ENCODE results near the gene PUS10.

DNA sequence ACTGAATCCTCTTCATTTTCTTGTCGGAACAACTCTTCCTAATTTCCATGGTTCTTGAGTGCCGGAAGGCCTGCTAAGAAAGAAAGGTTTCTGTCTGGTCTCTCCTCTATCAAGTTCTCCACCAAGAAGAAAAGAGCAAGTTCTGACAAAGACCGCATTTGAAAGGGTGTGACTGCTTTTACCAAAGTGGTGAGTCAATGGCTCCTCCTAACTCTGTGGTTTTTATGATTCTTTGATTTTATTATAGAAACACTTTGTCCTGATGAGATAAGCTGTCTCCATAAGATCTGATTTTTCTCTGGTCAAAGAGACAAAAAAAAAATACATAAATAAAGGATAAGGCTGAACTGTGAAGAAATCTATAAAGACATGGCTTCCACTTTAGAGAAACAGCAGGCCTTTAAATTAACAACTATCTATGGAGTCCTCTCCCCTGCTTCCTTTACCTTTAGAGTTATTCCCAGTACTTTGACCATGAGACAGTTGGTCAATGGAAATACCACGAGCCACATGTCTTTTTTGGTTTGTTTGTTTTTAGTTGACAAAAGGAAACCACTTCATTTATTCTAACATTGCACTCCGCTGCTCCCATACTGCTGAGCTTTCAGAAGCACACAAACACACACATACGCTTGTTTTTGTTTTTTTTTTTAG is 69.0 kb downstream of the PUS10 start:
- TF ChIP-seq, protein P1, sequence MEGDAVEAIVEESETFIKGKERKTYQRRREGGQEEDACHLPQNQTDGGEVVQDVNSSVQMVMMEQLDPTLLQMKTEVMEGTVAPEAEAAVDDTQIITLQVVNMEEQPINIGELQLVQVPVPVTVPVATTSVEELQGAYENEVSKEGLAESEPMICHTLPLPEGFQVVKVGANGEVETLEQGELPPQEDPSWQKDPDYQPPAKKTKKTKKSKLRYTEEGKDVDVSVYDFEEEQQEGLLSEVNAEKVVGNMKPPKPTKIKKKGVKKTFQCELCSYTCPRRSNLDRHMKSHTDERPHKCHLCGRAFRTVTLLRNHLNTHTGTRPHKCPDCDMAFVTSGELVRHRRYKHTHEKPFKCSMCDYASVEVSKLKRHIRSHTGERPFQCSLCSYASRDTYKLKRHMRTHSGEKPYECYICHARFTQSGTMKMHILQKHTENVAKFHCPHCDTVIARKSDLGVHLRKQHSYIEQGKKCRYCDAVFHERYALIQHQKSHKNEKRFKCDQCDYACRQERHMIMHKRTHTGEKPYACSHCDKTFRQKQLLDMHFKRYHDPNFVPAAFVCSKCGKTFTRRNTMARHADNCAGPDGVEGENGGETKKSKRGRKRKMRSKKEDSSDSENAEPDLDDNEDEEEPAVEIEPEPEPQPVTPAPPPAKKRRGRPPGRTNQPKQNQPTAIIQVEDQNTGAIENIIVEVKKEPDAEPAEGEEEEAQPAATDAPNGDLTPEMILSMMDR (conservative IDR thresholded peaks at IDR 0.05; ENCODE audit: low read length), result no peak
- no peak for TF ChIP-seq EZH2phosphoT487 (IDR thresholded peaks at IDR 0.05; ENCODE audit: borderline replicate concordance, low read depth, low read length)
